Fibroblast of skin of abdomen (primary cell): Measurements from ENCODE around the gene TIMM22.

ENCODE experiments used
- DNase-seq: peaks from one replicate; pipeline ENCODE4 v3.0.0-alpha.2; 2013

TIMM22 gene

DNA sequence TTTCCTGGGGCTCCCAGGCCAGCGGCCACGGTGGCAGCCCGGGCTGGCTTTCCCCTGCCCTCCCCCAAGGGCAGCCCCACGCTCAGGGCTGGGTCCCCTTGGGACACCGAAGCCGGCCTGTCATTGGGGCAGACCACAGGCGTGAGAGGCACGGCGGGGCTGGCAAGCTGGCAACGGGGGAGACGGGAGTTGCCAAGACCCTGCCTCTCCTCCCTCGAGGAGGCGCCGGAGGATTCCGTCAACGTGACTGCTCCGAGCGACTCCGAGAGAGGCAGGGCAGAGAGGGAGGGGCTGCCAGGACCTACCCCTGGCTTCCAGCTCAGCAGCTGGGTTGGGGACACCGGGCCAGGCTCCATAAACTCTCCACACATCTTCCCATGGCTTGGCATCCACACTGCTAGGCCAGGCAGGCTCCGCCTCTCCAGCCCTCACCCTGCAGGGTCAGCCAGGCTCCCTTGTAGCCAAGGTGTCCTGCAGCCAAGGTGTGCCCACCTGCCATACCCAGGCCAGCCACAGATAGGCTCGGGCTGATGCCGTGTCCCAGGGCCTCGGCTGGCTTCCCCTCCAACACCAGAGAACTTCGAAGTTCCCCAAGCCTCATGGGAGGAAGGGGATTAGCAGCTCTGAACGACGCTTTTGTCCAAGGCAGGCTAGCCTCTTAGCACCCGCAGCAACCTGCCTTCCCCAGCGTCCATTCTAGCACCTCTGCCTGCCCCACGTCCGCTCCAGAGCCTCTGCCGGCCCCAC is 25.5 kb downstream of the TIMM22 start:
- DNase-seq, result no peak

DNA sequence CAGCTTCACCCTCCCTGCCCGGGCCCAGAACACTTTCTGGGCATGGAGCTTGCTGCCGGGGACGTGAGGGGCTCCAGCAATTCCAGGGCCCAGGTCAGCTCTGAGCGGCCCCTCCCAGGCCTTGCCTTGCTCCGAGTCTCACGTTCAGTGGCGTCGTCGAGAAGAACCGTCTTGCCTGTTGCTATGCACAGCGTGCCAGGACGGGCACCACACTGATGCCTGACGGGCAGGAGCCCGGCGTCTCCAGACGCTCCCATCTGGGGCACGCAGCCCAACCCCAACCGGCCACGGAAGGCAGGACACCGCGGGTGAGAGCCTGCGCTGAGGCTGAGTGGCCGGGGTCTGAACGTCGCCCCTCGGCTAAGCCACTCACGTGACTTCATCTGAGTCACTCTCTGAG is 27.1 kb downstream of the TIMM22 start:
- DNase-seq, result no peak

- no peak for DNase-seq
Measured at GRCh38 chr17:1025733-1026598, 29.0 kb downstream of the TIMM22 start.

DNA sequence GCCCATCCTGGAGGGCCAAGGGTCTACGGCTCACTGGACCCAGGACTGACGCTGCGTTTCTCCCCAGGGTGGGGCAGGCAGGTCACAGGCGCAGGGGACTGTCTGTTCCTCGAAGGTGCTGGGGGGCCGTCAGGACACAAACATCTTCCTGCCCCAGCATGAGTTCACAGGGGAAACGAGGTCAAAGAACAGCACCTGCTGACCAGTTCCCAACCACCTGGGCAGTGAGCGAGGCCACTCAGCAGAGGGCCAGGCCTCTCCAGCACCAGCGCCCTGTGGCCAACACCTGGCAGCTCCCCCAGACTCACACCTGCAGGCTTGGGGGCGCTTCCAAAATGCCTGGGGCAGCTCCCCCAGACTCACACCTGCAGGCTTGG is 29.7 kb downstream of the TIMM22 start:
- no peak for DNase-seq

DNA sequence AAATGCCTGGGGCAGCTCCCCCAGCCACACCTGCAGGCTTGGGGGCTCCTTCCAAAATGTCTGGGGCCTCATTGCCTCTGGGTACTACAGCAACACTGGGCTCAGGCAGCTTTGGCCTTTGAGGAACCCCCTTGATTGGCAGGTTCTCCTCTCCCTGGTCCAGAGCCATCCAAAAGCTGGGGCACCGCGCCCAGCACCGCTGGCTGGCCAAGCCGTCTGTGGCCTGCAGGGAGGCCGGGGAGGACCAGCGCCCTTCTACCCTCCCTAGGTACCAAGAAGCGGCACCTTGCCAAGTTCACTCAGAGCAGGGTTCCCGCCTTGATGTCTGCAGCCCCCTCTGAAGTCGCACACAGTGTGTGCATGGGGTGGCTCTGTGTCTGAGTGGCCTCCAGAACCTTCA is 30.1 kb downstream of the TIMM22 start:
- DNase-seq, result no peak

GRCh38 chr17:1029196-1029921 is 32.4 kb downstream of the TIMM22 start:
- DNase-seq, result peak; percentile 34

GRCh38 chr17:1029922-1030644 is 33.2 kb downstream of the TIMM22 start:
- DNase-seq, result no peak

GRCh38 chr17:1030684-1031532 is 34.0 kb downstream of the TIMM22 start:
- no peak for DNase-seq

DNA sequence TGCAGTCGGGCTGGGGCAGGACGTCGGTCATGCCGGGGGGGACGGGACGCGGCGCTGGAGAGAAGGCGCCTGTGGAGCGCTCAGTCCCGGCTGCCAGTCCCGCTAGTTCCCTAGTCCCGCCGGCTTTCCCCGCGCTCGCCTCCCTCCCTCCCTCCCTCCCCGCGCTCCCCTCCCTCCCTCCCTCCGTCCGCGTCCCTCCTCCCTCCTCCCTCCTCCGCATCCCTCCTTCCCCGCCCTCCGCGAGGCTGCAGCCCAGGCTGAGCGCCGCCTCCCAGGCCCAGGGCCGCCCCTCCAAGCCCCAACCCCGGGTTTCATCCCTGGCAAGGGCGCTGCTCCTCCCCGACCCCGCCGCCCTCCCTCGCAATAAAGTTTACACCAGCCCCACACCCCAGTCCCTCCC is 34.8 kb downstream of the TIMM22 start:
- DNase-seq, result peak; percentile 63

DNA sequence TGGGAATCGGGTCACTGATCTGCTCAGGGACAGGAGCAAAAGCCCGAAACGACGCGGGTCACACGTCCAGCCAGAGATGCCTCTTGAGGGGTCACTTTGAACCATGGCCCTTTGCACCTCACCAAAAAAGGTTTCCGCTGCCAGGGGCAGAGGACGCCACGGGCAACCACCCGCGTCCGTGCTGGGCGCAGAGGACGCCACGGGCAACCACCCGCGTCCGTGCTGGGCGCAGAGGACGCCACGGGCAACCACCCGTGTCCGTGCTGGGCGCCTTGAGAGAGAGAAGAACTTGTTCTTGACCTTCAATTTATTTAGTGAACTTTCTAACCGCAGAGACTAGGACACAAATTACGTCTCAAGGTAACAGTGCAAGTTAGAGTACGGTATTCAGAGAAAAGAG is 35.5 kb downstream of the TIMM22 start:
- DNase-seq, result no peak

DNA sequence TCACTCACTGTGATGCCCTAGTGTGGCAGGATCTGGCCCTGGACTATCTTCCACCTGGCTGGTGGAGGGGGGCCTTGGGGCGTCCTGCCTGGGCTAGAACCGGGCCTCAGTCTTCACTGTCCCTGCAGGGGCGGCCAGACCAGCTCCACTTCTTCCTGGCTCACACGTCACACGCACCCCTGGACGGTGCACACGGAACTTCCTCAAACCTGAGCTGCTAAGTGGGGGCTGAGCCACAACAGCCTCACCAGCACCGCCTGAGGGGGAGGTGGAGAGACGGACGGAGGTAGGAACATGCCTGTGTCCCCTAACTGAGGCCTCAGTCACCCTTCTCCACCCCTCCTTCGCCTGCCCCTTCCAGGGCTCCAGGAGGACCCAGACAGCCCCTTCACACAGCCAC is 36.6 kb downstream of the TIMM22 start:
- DNase-seq, result no peak

GRCh38 chr17:1034652-1035210 is 37.8 kb downstream of the TIMM22 start:
- no peak for DNase-seq

GRCh38 chr17:1035546-1036170 is 38.7 kb downstream of the TIMM22 start:
- DNase-seq, result no peak

GRCh38 chr17:1036171-1036844 is 39.4 kb downstream of the TIMM22 start:
- DNase-seq, result no peak

DNA sequence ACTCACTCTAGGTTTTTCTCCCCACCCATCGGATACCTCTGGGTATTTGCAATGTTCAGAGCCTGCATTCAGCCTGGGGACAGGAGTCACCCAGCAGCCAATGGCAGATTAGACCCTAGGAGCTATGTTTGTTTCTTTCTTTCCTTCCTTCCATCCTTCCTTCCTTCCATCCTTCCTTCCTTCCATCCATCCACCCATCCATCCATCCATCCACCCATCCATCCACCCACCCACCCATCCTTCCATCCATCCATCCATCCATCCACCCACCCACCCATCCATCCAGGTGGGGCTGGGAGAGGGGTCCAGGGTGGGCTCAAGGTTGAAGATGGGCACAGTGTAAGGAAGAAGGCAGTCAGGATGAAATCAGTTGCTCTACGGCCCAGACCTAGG is 39.9 kb downstream of the TIMM22 start:
- no peak for DNase-seq

GRCh38 chr17:1037238-1037879 is 40.4 kb downstream of the TIMM22 start:
- DNase-seq, result no peak

DNA sequence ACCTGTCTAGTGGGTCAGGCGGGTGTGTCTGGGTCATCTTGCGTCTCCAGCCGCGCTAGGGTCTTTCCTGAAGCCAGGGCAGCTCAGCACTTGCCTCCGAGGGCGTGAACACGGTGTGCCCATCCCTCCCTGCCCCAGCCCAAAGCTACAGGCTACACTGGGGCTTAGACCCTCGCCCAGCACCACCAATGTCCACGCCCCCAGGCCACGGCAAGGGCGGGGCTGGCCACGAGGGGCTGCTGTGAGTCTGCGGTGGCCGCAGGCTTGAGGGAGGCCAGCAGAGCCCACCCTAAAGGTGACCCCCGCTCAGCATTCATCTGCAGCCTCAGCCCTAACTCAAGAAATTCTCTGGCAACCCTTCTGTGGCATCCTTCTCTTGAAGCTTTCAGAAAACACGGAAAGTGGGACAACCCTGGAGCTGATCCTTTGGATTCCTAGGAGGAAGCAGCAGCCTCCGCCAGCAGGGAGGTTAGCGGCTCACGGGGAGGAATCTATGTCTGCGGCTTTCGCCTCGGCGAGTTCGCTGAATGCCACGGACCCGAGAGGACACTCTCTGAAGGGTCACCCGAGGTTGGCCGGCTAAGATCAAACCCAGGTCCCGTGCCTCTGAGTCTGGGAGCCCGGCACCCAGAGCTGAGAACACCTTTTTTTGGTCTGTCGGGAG is 41.7 kb downstream of the TIMM22 start:
- no peak for DNase-seq

- DNase-seq, result no peak
Measured at GRCh38 chr17:1039123-1039507, 42.2 kb downstream of the TIMM22 start.
